Vagina (tissue), 2 donors: Measurements from ENCODE around the gene ZNF324B. TPM values are rescaled to one million over a fixed set of nuclear protein-coding genes. Genes with fewer than 3 reads are reported as not detected.

Experiments used
- DNase-seq, 2 donors: peaks; one replicate each; pipeline ENCODE4 v3.0.0-alpha.2; 2017; ENCODE audit errors: extremely low spot score in 2 of 2
- H3K27ac ChIP-seq: fragments of 200-600 bp; sonication (generic); one replicate; pipeline ENCODE4 v1.5.1; 2019
- H3K27me3 ChIP-seq: fragments of 200-600 bp; sonication (generic); one replicate; pipeline ENCODE4 v1.5.1; 2019
- H3K36me3 ChIP-seq, 2 donors: fragments of 200-600 bp; sonication (generic); one replicate each; pipeline ENCODE4 v1.5.1; 2017 to 2019
- H3K4me1 ChIP-seq: fragments of 200-600 bp; sonication (generic); one replicate; pipeline ENCODE4 v1.5.1; 2019
- H3K4me3 ChIP-seq, 2 donors: fragments of 200-600 bp; sonication (generic); 1 replicate in 1 of 2; 2 replicates in 1 of 2; pipeline ENCODE4 v1.5.1; 2016 to 2019
- H3K9me3 ChIP-seq: fragments of 200-600 bp; sonication (generic); one replicate; pipeline ENCODE4 v1.5.1; 2019
- CTCF ChIP-seq, 3 experiments: fragments of 450-650 bp in 2 of 3; fragments of 200-600 bp in 1 of 3; sonication (generic) in 1 of 3; IDR thresholded peaks; one replicate each; pipeline ENCODE4 v1.5.1; 2017 to 2019; ENCODE audit warnings: antibody characterized with exemption in 3 of 3, mild to moderate bottlenecking in 2 of 3, moderate library complexity in 2 of 3
- POLR2A ChIP-seq, 2 donors: fragments of 450-650 bp; IDR thresholded peaks; one replicate each; pipeline ENCODE4 v1.6.1; 2017; ENCODE audit warnings: antibody characterized with exemption in 2 of 2, mild to moderate bottlenecking in 2 of 2, moderate library complexity in 2 of 2
- POLR2AphosphoS5 ChIP-seq, 2 donors: sonication (generic); formaldehyde crosslinking; IDR thresholded peaks; one replicate each; pipeline ENCODE4 v1.9.0; 2017; ENCODE audit warnings: antibody characterized with exemption in 2 of 2, mild to moderate bottlenecking in 2 of 2, low read depth in 1 of 2; ENCODE audit not compliant: insufficient read depth in 1 of 2
- intact Hi-C: fragments of 100-400 bp; cut with DNase I; formaldehyde crosslinking; loops from one replicate; pipeline ENCODE4 v1.15.1; 2023
- total RNA-seq: library from RNA; depleted of rRNA; stranded (reverse); fragments of >200 nt; gene quantifications from one replicate; pipeline ENCODE4 v1.2.3, GENCODE V29; 2016

The ZNF324B gene
- total RNA-seq, 1 donor from 2014 or later, result 4.2 TPM

- Histone ChIP-seq H3K4me3 (no peak overlapping the region), H3K27me3 (no peaks in the 10 kb centered on the region), H3K9me3 (no peaks in the 10 kb centered on the region), H3K27ac (no peak overlapping the region), H3K4me1 (peaks cover 13% of the 10 kb centered on the region), H3K36me3 (peaks cover 0 to 17% of the 10 kb centered on the region in 2 donors)
- intact Hi-C loops, result no loop called here
- TF ChIP-seq POLR2A (IDR thresholded peaks at IDR 0.05) (no peak), POLR2AphosphoS5 (IDR thresholded peaks at IDR 0.05; ENCODE audit: insufficient read depth in 1 of 2, low read depth in 1 of 2) (no peak), CTCF (IDR thresholded peaks at IDR 0.05) (no peak)
- no peak for DNase-seq
Observed at GRCh38 chr19:58456111-58456510, 4.7 kb downstream of the ZNF324B start.

GRCh38 chr19:58460039-58460438, 8.6 kb downstream of the ZNF324B start:
- DNase-seq, result no peak
- Histone ChIP-seq H3K27me3 (no peaks in the 10 kb centered on the region), H3K4me3 (no peak overlapping the region), H3K36me3 (peaks cover 0 to 11% of the 10 kb centered on the region in 2 donors), H3K9me3 (no peaks in the 10 kb centered on the region), H3K4me1 (no peaks in the 10 kb centered on the region), H3K27ac (no peak overlapping the region)
- TF ChIP-seq POLR2AphosphoS5 (IDR thresholded peaks at IDR 0.05; ENCODE audit: insufficient read depth in 1 of 2, low read depth in 1 of 2) (no peak), CTCF (IDR thresholded peaks at IDR 0.05) (no peak), POLR2A (IDR thresholded peaks at IDR 0.05) (no peak)
- intact Hi-C loops, result no loop called here

- DNase-seq, result no peak
- TF ChIP-seq POLR2A (IDR thresholded peaks at IDR 0.05), result no peak
- no peak for TF ChIP-seq POLR2AphosphoS5 (IDR thresholded peaks at IDR 0.05; ENCODE audit: insufficient read depth in 1 of 2, low read depth in 1 of 2)
- TF ChIP-seq CTCF (IDR thresholded peaks at IDR 0.05), result no peak
- peaks cover 19% of the 10 kb centered on the region for H3K4me1 ChIP-seq
- intact Hi-C loops, result loop anchor here (5.0 kb wide), 1 partner anchor 84 kb away; the partner anchor contains the start of gene ZNF837
- H3K4me3 ChIP-seq, result peak overlapping the region; percentile 72 to 95
- peaks cover 0 to 21% of the 10 kb centered on the region in 2 donors for H3K36me3 ChIP-seq
- H3K9me3 ChIP-seq, result no peaks in the 10 kb centered on the region
- H3K27me3 ChIP-seq, result no peaks in the 10 kb centered on the region
- no peak overlapping the region for H3K27ac ChIP-seq
Observed at GRCh38 chr19:58466089-58466759, 14.8 kb downstream of the ZNF324B start.

GRCh38 chr19:58466760-58467589, 15.6 kb downstream of the ZNF324B start, which contains the start of gene ZNF324:
ZNF324 (plus strand) TSS chr19:58467080; CDS start chr19:58469186, 2,106 bp downstream.
- TF ChIP-seq CTCF (IDR thresholded peaks at IDR 0.05) (no peak), POLR2AphosphoS5 (IDR thresholded peaks at IDR 0.05; ENCODE audit: insufficient read depth in 1 of 2, low read depth in 1 of 2) (peak; percentile 77 to 96), POLR2A (IDR thresholded peaks at IDR 0.05) (peak in 1 of 2 donors; percentile 23)
- H3K27me3 ChIP-seq, result no peaks in the 10 kb centered on the region
- H3K27ac ChIP-seq, result peak within 1 kb of the TSS; percentile 60
- peak in 1 of 2 donors; percentile 95 for DNase-seq
- no peaks in the 10 kb centered on the region for H3K9me3 ChIP-seq
- peak within 1 kb of the TSS; percentile 72 to 95 for H3K4me3 ChIP-seq
- intact Hi-C loops, result loop anchor here (5.0 kb wide), 1 partner anchor 85 kb away; the partner anchor contains the start of gene ZNF837
- peaks cover 19% of the 10 kb centered on the region for H3K4me1 ChIP-seq
- H3K36me3 ChIP-seq, result peaks cover 0 to 26% of the 10 kb centered on the region in 2 donors
